Measurements from ENCODE around the gene SCN3A.

- TF ChIP-seq CTCF (conservative IDR thresholded peaks at IDR 0.05; ENCODE audit: low read depth, low read length) (no peak), EZH2 (IDR thresholded peaks at IDR 0.05; ENCODE audit: low read length, unreplicated experiment) (no peak)
Observed at GRCh38 chr2:165248238-165248637, 44.4 kb upstream of the SCN3A start.
